Measurements from ENCODE around the gene POGLUT2.

The POGLUT2 gene

GRCh38 chr13:102768909-102769308 is 29.9 kb downstream of the POGLUT2 start:
- peak; percentile 6 for DNase-seq (ENCODE audit: low read depth)

GRCh38 chr13:102763741-102764140 is 35.0 kb downstream of the POGLUT2 start:
- no peak for DNase-seq (ENCODE audit: low read depth)

- DNase-seq (ENCODE audit: low read depth): no peak
Observed at GRCh38 chr13:102761071-102761470, 37.7 kb downstream of the POGLUT2 start.

GRCh38 chr13:102758842-102759241 is 39.9 kb downstream of the POGLUT2 start:
- DNase-seq (ENCODE audit: low read depth): no peak

- no peak for DNase-seq (ENCODE audit: low read depth)
Observed at GRCh38 chr13:102757006-102757405, 41.8 kb downstream of the POGLUT2 start.

- no peak for DNase-seq (ENCODE audit: low read depth)
Observed at GRCh38 chr13:102751886-102752285, 46.9 kb downstream of the POGLUT2 start.

GRCh38 chr13:102742506-102742905 is 56.3 kb downstream of the POGLUT2 start:
- no peak for DNase-seq (ENCODE audit: low read depth)

GRCh38 chr13:102742101-102742500 is 56.7 kb downstream of the POGLUT2 start:
- DNase-seq (ENCODE audit: low read depth): no peak

Data from iris pigment epithelial cell (primary cell).